Activated gamma-delta T cell treated with anti-CD3 and anti-CD28 coated beads, Interleukin-2, amount 50 U/mL, for 16 hours (primary cell): ENCODE data around the gene RBM11.

Source experiments
- DNase-seq: peaks from one replicate; pipeline ENCODE4 v3.0.0-alpha.2; 2020; ENCODE audit warnings: low read depth

RBM11 gene

DNA sequence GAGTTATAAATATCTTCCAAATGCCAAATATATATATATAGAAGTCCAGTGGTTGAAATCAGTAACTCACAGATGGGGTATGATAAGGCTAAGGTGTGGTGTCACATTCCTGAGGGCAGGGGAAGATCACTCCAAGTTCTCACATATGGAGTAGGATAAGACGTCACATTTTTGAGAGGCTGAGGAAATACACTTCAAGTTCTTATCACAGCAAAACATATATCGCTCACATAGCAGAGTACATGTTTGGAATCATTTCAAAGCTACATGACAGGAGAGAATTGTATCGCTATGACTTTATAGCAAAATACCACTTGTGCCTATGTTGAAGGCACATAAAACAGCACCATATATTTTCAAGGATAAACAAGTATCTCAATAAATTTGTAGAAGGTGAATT lies 55.1 kb downstream of the RBM11 start:
- DNase-seq = no peak

DNA sequence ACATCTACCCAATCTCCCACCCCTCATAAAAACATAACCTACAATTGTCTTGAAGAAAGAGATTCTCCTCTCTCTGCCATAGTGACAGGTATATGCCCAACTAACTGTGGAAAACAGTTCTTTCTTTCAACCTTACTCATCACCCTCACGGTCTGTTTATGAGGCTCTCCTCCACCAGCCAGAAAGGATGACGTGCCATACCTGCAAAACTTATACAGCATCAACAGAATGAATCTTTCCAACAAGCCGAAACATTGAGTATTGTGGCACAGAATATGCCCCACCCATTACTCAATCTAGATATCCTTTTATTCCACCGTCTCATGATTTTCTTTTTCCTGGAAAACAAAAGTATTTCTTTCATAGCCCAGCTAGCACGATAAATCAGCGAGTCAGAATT lies 55.7 kb downstream of the RBM11 start:
- DNase-seq = no peak

DNA sequence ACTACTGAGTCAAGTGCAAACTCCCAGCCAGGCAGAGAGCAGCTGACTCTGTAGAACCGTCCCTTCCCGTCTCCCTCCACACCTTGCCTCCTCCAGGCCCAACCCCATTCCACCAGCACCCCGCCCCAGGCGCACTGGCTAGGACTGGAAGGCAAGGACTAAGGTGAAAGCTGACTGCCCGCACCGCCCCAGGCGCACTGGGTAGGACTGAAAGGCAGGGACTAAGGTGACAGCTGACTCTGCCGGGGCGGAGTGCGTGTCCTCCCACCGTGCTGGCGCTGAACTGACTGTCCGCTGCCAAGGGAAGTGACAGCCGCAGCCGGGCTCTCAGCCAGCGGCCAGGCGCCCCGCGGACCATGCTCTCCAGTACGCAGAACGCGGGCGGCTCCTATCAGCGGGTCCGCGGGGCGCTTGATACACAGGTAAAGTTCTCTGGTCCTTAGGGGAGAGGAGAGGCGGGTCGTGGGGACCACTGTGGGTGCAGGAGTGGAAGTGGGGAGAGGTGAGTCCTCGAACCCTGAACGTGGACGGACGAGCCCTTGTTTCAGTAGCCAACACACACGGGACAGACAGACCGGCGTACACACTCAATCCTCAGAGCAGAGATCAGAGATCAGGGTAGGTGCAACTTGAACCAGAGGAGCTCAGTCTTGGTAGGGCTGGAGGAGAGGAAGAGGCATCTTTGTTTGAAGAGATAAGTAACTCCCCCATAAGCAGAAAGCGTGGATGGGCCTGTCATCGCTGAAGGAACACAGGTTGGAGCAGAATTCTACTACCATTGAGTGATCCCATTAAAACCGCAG lies 58.0 kb downstream of the RBM11 start:
- no peak for DNase-seq

- DNase-seq = no peak
These were observed 59.8 kb downstream of the RBM11 start for GRCh38 chr21:14275702-14276205.
